Subcutaneous adipose tissue (tissue), 4 donors: ENCODE data around the gene ZBTB33. TPM values are rescaled to one million over a fixed set of nuclear protein-coding genes. Genes with fewer than 3 reads are reported as not detected.

ENCODE experiments used
- CTCF ChIP-seq: fragments of 450-650 bp; IDR thresholded peaks from one replicate; pipeline ENCODE4 v1.5.1; 2016; ENCODE audit warnings: low read depth, mild to moderate bottlenecking, control low read depth, antibody characterized with exemption, moderate library complexity
- total RNA-seq, 4 donors: library from RNA; depleted of rRNA; stranded (reverse); fragments of >200 nt; gene quantifications; one replicate each; pipeline ENCODE4 v1.1.0, GENCODE V29; 2016

Gene ZBTB33
- 10 to 100 TPM; 10.5 to 22.0 (median 15.2) TPM for total RNA-seq

GRCh38 chrX:120250522-120251271, at the start of gene ZBTB33:
Gene ZBTB33, plus strand, starts transcription at chrX:120250812. Its CDS starts 2,604 bp downstream, at chrX:120253416.
- TF ChIP-seq CTCF = no peak

- TF ChIP-seq CTCF = no peak
Measured at GRCh38 chrX:120200851-120201250, 49.8 kb upstream of the ZBTB33 start.

- no peak for TF ChIP-seq CTCF
Measured at GRCh38 chrX:120205816-120206753, 44.5 kb upstream of the ZBTB33 start.

GRCh38 chrX:120207009-120207605, 43.5 kb upstream of the ZBTB33 start:
- no peak for TF ChIP-seq CTCF

- TF ChIP-seq CTCF = no peak
Measured at GRCh38 chrX:120213438-120214265, 37.0 kb upstream of the ZBTB33 start.

GRCh38 chrX:120223374-120223773, 27.2 kb upstream of the ZBTB33 start:
- no peak for TF ChIP-seq CTCF
